Activated CD4-positive, CD25-positive, alpha-beta regulatory T cell (primary cell): ENCODE data around the gene ALKBH2.
"Not testable (repeated sequence)": the region's sequence is repeated elsewhere in the genome, so short reads cannot be mapped to it uniquely, and the experiment has no call there.

ENCODE experiments used
- DNase-seq, 4 experiments: peaks; one replicate each; lab custom pipeline; 2025; lab: John Stamatoyannopoulos, UW

The ALKBH2 gene

DNA sequence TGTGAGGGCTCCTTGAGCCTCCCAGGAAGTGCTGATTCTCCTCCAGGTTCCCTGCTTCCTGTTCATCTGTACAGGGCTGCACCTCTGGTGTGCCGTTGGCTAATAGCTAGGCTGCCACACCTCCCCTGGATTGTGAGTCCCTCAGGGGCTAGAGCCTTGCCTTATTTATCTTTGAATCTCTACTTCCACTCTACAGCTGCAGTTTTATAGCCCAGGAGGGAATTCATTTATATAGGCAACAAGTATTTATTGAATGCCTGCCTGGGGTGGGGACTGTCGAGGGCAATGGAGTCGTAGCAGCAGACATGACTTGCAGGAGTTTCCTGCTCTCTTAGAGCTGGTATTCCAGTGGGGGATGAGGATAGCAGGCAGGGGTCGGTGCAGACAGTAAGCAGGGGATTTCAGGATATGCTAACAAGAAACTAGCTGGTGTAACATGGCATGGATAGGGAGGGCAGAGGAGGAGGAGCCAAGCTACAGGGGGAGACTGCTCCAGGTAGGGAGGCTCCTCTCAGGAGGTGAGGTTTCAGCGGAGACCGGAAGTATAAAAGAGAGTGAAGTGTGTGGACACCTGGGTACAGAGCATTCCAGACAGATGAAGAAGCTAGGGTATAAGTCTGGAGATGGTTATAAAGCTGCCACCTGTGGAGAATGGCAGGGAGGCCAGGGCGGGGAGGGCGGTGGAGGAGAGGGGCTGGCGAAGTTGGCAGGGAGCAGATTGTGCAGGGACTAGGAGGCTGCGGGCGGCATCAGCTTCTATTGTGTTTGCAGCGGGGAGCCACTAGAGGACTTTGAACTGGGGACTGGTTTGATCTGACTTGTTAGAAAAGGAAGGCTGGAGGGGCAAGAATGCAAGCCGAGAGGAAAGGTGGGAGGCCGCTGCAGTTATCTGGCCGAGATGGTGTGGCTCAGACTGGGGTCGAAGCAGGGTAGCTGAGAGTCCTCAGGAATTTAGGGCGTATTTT, 23.7 kb downstream of the ALKBH2 start:
- DNase-seq: no peak

DNA sequence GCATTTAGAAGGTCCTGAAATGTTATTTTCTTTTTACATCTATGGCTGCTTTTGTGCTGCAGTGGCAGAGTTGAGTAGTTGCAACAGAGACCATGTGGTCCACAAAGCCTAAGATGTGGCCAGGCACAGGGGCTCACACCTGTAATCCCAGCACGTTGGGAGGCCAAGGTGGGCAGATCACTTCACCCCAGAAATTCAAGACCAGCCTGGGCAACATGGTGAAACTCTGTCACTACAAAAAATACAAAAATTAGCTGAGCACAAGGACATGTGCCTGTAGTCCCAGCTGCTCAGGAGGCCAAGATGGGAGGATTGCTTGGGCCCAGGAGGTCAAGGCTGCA, 27.4 kb downstream of the ALKBH2 start:
- DNase-seq: no peak

DNA sequence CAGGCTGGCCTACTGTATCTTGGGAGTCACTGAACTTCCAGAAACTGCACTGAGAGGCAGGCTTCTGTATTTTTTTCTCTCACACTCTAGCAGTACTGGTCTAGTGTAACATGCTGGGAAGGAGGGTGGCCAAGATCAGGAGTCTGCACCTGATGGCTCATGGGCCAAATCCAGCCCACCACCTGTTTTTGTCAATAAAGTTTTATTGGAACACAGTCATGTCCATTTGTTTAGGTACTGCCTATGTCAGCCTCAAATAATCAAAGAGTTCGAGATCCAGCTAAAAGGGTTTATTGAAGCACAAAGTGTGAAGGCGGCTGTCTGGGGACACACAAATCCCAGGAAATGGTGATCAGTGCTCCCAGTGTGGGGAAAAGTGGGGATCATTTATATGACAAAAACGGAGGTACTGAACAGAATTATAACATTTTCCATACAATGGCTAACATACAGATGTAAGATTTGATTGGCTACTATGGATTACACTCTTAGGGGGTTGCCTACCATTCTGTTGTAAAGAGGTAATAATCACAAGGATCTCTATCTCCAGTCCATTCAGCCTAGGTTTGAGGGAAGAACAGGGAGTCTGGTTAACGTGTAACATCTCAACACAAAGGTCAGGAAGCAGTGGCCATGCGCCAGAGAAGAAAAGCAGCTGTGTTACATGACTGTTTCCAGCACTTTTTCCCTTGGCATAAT, 28.0 kb downstream of the ALKBH2 start:
- no peak for DNase-seq

- DNase-seq: no peak
Measured at GRCh38 chr12:109064143-109064542, 29.1 kb downstream of the ALKBH2 start.

GRCh38 chr12:109058773-109059172, 34.5 kb downstream of the ALKBH2 start:
- no peak for DNase-seq

DNA sequence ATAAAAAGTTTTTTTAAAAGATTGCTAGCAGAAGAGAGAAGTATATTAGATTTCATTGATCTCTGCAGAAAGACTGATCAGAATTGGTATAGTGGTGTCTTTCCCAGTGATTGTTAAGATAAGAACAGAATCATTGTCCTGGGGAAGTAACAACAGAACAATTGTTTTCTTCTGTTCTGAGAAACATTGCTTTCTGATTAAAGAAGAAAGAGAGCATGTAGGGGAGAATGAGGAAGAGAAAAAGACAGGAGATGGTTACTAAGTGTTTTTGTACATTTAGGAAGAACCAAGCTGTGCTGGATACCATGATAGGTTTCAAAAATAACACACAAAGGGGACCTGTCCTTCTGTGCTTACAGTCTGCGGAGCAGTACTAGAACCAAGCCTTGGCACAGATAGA, 35.9 kb downstream of the ALKBH2 start:
- no peak for DNase-seq

GRCh38 chr12:109056891-109057290, 36.4 kb downstream of the ALKBH2 start:
- DNase-seq: no peak

DNA sequence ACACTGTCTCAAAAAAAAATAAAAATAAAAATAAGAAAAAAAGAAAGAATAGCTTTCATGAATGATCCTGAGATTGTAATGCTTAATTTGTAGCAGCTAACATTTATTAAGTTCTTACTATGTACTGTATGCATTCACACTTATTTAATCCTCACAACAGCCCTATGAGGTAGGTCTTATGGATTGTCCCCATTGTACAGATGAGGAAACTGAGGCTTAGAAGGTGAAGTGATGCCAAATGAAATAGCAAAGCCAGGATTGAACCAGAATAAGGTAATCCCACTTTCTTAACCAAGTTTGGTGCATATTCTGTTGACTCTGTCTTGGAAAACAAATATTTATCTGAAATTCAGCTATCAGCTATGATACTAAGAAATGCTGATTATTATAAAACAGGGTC, 38.8 kb downstream of the ALKBH2 start:
- no peak for DNase-seq

DNA sequence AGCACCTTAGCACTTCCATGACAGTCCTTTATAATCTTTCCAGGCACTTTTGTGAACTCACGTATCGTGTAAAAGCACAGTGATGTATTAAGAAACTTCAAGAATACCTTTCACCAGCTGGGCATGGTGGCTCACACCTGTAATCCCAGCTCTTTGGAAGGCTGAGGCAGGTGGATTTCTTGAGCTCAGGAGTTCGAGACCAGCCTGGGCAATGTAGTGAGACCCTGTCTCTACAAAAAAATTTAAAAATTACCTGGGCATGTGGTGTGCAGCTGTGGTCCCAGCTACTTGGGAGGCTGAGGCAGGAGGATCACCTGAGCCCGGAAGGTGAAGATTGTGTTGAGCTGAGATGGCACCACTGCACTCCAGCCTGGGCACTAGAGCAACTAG, 39.2 kb downstream of the ALKBH2 start:
- DNase-seq: not testable (repeated sequence)

GRCh38 chr12:109053382-109054123, 39.7 kb downstream of the ALKBH2 start:
- no peak for DNase-seq

GRCh38 chr12:109052414-109053323, 40.6 kb downstream of the ALKBH2 start, which contains the start of gene USP30:
USP30 (plus strand) TSS chr12:109052576; CDS start chr12:109052679, 103 bp downstream.
- peak; percentile 64 to 71 (median 68) for DNase-seq

GRCh38 chr12:109052097-109052413, 41.2 kb downstream of the ALKBH2 start:
- DNase-seq: no peak

DNA sequence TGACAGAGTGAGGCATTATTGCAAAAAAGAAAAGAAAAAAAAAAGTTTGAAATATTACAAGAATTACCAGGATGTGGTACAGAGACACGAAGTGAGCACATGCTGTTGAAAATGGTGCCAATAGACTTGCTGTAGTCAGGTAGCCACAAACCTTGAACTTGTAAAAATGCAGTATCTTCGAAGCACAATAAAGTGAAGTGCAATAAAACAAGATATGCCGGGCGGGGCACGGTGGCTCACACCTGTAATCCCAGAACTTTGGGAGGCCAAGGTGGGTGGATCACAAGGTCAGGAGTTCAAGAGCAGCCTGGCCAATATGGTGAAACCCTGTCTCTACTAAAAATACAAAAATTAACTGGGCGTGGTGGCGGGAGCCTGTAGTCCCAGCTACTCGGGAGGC, 43.5 kb downstream of the ALKBH2 start:
- DNase-seq: not testable (repeated sequence)

DNA sequence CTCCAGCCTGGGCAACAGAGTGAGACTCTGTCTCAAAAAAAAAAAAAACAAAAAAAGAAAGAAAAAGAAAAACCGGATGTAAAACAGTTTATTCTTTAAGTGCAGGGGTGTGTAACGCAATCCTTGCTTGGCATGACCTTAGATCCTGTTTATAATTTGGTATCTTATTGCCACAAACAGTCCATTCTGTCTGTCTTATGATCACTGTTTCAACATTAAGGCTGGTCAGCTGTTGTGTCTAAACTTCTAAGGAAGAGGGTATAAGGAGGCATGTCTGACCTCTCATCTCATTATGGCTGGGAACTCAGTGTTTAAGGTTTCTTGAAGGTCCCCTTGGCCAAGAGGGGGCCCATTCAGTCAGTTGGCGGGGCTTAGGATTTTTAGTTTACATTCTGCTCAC, 44.6 kb downstream of the ALKBH2 start:
- DNase-seq: not testable (repeated sequence)

DNA sequence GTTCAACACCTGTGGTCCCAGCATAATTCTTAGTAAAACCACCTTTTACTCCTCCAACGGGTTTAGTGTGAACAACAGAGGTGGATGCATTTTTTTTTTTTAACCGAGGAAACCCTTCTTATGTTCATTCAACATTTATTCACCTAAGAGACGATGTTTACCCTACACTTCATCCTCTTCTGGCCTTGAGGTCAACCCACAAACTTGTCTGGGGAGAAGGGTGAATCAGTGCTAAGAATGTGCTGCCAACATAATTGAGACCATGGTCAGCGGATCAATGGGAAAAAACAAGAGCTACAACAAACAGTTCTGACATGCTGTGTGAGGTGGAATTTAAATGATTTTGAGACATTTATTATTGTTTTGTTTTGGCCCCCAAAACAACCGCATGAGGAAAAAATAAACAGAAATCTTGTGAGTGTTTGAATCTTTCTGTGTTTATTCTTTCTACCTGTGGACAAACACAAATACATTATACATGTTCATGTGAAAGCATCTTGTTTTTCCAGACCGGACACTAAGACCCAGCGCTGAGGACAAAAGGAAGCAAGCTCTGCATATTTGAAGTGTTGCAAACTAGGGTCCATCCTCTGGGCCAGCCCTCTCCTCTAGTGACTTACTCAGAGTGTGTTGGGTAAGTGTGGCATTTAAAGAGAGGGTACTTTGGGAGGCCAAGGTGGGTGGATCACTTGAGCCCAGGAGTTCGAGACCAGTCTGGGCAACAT, 46.0 kb downstream of the ALKBH2 start:
- no peak for DNase-seq

GRCh38 chr12:109044241-109044640, 49.0 kb downstream of the ALKBH2 start:
- no peak for DNase-seq
